B cell (primary cell): ENCODE results near the gene UTP3. TPM values are rescaled to one million over a fixed set of nuclear protein-coding genes. Genes with fewer than 3 reads are reported as not detected.
"Not testable (repeated sequence)": the region's sequence is repeated elsewhere in the genome, so short reads cannot be mapped to it uniquely, and the experiment has no call there.

Source experiments
- ATAC-seq: fragments of 200-7000 bp; cut with Tn5 transposase; one replicate; pipeline ENCODE4 v1.10.0; 2021; ENCODE audit warnings: low read depth, mild to moderate bottlenecking, moderate number of reproducible peaks, moderate library complexity
- CTCF ChIA-PET: fragments of 350-600 bp; sonication (Branson Sonifier 250); formaldehyde crosslinking; loops from one replicate; lab custom pipeline; 2021; ENCODE audit warnings: antibody characterized with exemption, inconsistent platforms; lab: Charles Lee
- POLR2A ChIA-PET: fragments of 350-600 bp; sonication (Branson Sonifier 250); formaldehyde crosslinking; loops from one replicate; lab custom pipeline; 2021; ENCODE audit warnings: antibody characterized with exemption; lab: Charles Lee
- DNase-seq: peaks from one replicate; pipeline ENCODE4 v3.0.0; 2013
- H2AFZ ChIP-seq: 2 replicates; pipeline ENCODE4 v1.6.1; 2012; ENCODE audit warnings: mild to moderate bottlenecking, low read depth, low read length; ENCODE audit not compliant: insufficient read depth, poor library complexity, severe bottlenecking
- H3K27ac ChIP-seq, 2 donors: 1 replicate in 1 of 2; 2 replicates in 1 of 2; pipeline ENCODE4 v1.5.1; 2012 to 2013; ENCODE audit warnings: low read length in 2 of 2, mild to moderate bottlenecking in 2 of 2, moderate library complexity in 1 of 2
- H3K27me3 ChIP-seq, 4 experiments: fragments of 200-600 bp in 1 of 4; sonication (generic) in 1 of 4; replicated peaks in 1 of 4; 1 replicate in 2 of 4; 2 replicates in 2 of 4; pipeline versions ENCODE4 v1.6.1 to v1.7.0; 2013 to 2016; ENCODE audit warnings: low read length in 3 of 4, mild to moderate bottlenecking in 2 of 4, mixed read lengths in 1 of 4, moderate library complexity in 1 of 4; ENCODE audit not compliant: insufficient read depth in 4 of 4, control insufficient read depth in 3 of 4; ENCODE audit errors: control extremely low read depth in 1 of 4
- H3K36me3 ChIP-seq, 2 experiments: replicated peaks in 1 of 2; 1 replicate in 1 of 2; 2 replicates in 1 of 2; pipeline versions ENCODE4 v1.6.1 to v1.7.1; 2013; ENCODE audit warnings: low read length in 1 of 2; ENCODE audit not compliant: insufficient read depth in 2 of 2, control insufficient read depth in 1 of 2; ENCODE audit errors: control extremely low read depth in 1 of 2, extremely low read depth in 1 of 2
- H3K4me1 ChIP-seq, 2 donors: fragments of 200-600 bp in 1 of 2; sonication (generic) in 1 of 2; 1 replicate in 1 of 2; 2 replicates in 1 of 2; pipeline versions ENCODE4 v1.5.1 to v1.6.1; 2013 to 2017; ENCODE audit warnings: low read length in 2 of 2; ENCODE audit not compliant: control insufficient read depth in 2 of 2, insufficient read depth in 2 of 2
- H3K4me2 ChIP-seq: replicated peaks from 2 replicates; pipeline ENCODE3; 2012; ENCODE audit warnings: mild to moderate bottlenecking, low read depth, low read length; ENCODE audit not compliant: poor library complexity, severe bottlenecking
- H3K4me3 ChIP-seq, 5 experiments: fragments of 200-600 bp in 1 of 5; sonication (generic) in 1 of 5; 1 replicate in 3 of 5; 2 replicates in 2 of 5; pipeline versions ENCODE4 v1.5.1 to v1.7.0; 2011 to 2016; ENCODE audit warnings: low read length in 4 of 5, mild to moderate bottlenecking in 4 of 5, low read depth in 2 of 5, control low read depth in 1 of 5, moderate library complexity in 1 of 5; ENCODE audit not compliant: insufficient read depth in 1 of 5; ENCODE audit errors: control extremely low read depth in 1 of 5, extremely low read depth in 1 of 5
- H3K79me2 ChIP-seq: fragments of 200-600 bp; sonication (generic); one replicate; pipeline ENCODE4 v1.6.0; 2016; ENCODE audit warnings: low read length; ENCODE audit not compliant: control insufficient read depth, insufficient read depth
- H3K9ac ChIP-seq: fragments of 200-600 bp; sonication (generic); 2 replicates; pipeline ENCODE4 v1.6.1; 2017; ENCODE audit warnings: mild to moderate bottlenecking, low read length, moderate library complexity
- H3K9me3 ChIP-seq, 3 donors: one replicate each; pipeline versions ENCODE4 v1.6.1 to v1.7.1; 2013; ENCODE audit warnings: low read length in 2 of 3; ENCODE audit not compliant: control insufficient read depth in 2 of 3, insufficient read depth in 1 of 3; ENCODE audit errors: control extremely low read depth in 1 of 3
- H4K20me1 ChIP-seq: 2 replicates; pipeline ENCODE4 v1.6.0; 2012; ENCODE audit warnings: mild to moderate bottlenecking, low read length; ENCODE audit not compliant: insufficient read depth, control insufficient read depth, poor library complexity, severe bottlenecking
- H3K27ac Mint-ChIP-seq: one replicate; pipeline ENCODE4 v1.8.0; 2021; ENCODE audit warnings: mixed read lengths
- H3K27me3 Mint-ChIP-seq: one replicate; pipeline ENCODE4 v1.8.0; 2021; ENCODE audit warnings: mixed read lengths
- H3K4me1 Mint-ChIP-seq: one replicate; pipeline ENCODE4 v1.8.0; 2021; ENCODE audit warnings: mixed read lengths
- H3K4me3 Mint-ChIP-seq: one replicate; pipeline ENCODE4 v1.8.0; 2021; ENCODE audit warnings: mixed read lengths
- H3K9me3 Mint-ChIP-seq: one replicate; pipeline ENCODE4 v1.8.0; 2022; ENCODE audit warnings: mixed read lengths; ENCODE audit not compliant: insufficient read depth
- EZH2 ChIP-seq: IDR thresholded peaks from 2 replicates; pipeline ENCODE4 v1.6.1; 2012; ENCODE audit warnings: borderline replicate concordance, low read depth, mild to moderate bottlenecking, moderate library complexity, low read length; ENCODE audit not compliant: insufficient read depth, poor library complexity, severe bottlenecking
- WGBS: methylation state at CpG from one replicate; pipeline ENCODE4 v1.1.5; 2013; ENCODE audit warnings: missing lambda C conversion rate; ENCODE audit not compliant: insufficient coverage; 5-methylcytosine and 5-hydroxymethylcytosine counted together
- intact Hi-C: fragments of 100-400 bp; cut with micrococcal nuclease; formaldehyde crosslinking; loops from one replicate; pipeline ENCODE4 v1.10.0; 2022
- polyA plus RNA-seq: library from polyadenylated mRNA; depleted of rRNA; stranded (reverse); fragments of >200 nt; gene quantifications from 2 replicates; pipeline ENCODE4 v1.2.3, GENCODE V29; 2012
- total RNA-seq, 2 donors: library from RNA; stranded (reverse); fragments of 120-200 nt in 1 of 2; gene quantifications; 1 replicate in 1 of 2; 2 replicates in 1 of 2; pipeline versions ENCODE4 v1.2.3 to v1.2.4, GENCODE V29; 2013 to 2022
- TF ChIP-seq, protein P1 (sequence below): fragments of 200-600 bp; IDR thresholded peaks from one replicate; pipeline ENCODE4 v1.8.0; 2022; ENCODE audit warnings: antibody characterized with exemption, mild to moderate bottlenecking

UTP3 gene
- total and polyA plus RNA-seq, 2 donors (not counting 1 experiment from before 2014, with no cell fraction given), result 6.2 to 42.2 TPM

GRCh38 chr4:70735915-70736314 lies 47.6 kb downstream of the UTP3 start:
- intact Hi-C loops, result loop anchor here (1.0 to 10.0 kb wide), 4 partner anchors 84 to 259 kb away; partner anchors contain the start of genes DCK, GRSF1 and MOB1B
- peaks cover 42% of the 10 kb centered on the region for H3K4me1 Mint-ChIP-seq

DNA sequence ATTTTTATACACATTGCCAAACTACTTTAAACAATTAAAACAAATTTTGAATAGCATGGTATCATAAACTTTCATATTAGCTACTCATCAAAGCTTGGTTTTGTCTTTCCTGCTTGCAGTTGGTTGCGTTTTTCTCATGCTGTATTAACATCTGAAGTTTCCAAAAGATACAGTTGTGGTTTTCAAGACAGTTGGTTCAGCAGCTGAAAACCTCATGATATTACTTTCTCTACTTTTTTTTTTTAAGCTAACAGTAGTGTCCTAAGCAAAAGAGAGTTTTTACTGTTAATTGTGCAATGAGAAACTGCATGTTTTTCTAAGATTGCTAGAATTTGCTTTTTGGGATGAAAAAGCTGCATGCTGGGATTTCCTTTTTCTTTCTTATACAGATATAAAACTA lies 48.7 kb downstream of the UTP3 start:
- DNase-seq (no peak), ATAC-seq (no peak)
- CTCF ChIA-PET, result interaction anchor here (0.7 to 4.5 kb wide), 12 partner anchors 13 to 212 kb away, joined by 3 to 47 read pairs (median 7); partner anchors contain the start of genes GRSF1 and RUFY3
- Histone ChIP-seq H3K9me3 (no peaks in the 10 kb centered on the region), H3K4me1 (peaks cover 41 to 45% of the 10 kb centered on the region in 2 donors), H3K4me3 (no peak overlapping the region), H3K27me3 (no peaks in the 10 kb centered on the region), H2AFZ (no peak overlapping the region), H3K79me2 (peaks cover 67% of the 10 kb centered on the region), H3K36me3 (no peaks in the 10 kb centered on the region), H4K20me1 (no peaks in the 10 kb centered on the region), H3K27ac (peak overlapping the region in 1 of 2 donors; percentile 41), H3K4me2 (peak overlapping the region; percentile 40), H3K9ac (no peak overlapping the region)
- POLR2A ChIA-PET, result interaction anchor here (0.6 kb wide), 1 partner anchor 235 kb away, joined by 3 read pairs; no protein-coding TSS in a partner anchor
- Mint-ChIP-seq H3K4me1 (peaks cover 36% of the 10 kb centered on the region), H3K4me3 (no peak overlapping the region), H3K27ac (no peak overlapping the region), H3K9me3 (no peaks in the 10 kb centered on the region), H3K27me3 (no peaks in the 10 kb centered on the region)
- no CpG with 5 or more reads among the region's 1 CpG for WGBS
- TF ChIP-seq EZH2, result no peak
- TF ChIP-seq, protein P1, sequence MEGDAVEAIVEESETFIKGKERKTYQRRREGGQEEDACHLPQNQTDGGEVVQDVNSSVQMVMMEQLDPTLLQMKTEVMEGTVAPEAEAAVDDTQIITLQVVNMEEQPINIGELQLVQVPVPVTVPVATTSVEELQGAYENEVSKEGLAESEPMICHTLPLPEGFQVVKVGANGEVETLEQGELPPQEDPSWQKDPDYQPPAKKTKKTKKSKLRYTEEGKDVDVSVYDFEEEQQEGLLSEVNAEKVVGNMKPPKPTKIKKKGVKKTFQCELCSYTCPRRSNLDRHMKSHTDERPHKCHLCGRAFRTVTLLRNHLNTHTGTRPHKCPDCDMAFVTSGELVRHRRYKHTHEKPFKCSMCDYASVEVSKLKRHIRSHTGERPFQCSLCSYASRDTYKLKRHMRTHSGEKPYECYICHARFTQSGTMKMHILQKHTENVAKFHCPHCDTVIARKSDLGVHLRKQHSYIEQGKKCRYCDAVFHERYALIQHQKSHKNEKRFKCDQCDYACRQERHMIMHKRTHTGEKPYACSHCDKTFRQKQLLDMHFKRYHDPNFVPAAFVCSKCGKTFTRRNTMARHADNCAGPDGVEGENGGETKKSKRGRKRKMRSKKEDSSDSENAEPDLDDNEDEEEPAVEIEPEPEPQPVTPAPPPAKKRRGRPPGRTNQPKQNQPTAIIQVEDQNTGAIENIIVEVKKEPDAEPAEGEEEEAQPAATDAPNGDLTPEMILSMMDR, result no peak
- intact Hi-C loops, result loop anchor here (10.0 kb wide), 3 partner anchors 98 to 258 kb away; partner anchors contain the start of genes DCK, GRSF1 and MOB1B

More at GRCh38 chr4:70735915-70736314, 47.6 kb downstream of the UTP3 start:
- not testable (repeated sequence) for H4K20me1 ChIP-seq, H3K27me3 Mint-ChIP-seq, H3K4me3 ChIP-seq, H3K27me3 ChIP-seq, H3K36me3 ChIP-seq, H3K9me3 Mint-ChIP-seq, H2AFZ ChIP-seq, H3K9me3 ChIP-seq
- H3K4me3 Mint-ChIP-seq, result peak overlapping the region; percentile 72
- WGBS, result no CpG with 5 or more reads among the region's 2 CpGs
- ChIA-PET POLR2A (interaction anchor here (0.6 to 3.7 kb wide), 4 partner anchors 19 to 59 kb away, joined by 3 to 29 read pairs (median 10); partner anchors contain the start of gene UTP3), CTCF (interaction anchor here (0.6 to 4.5 kb wide), 32 partner anchors 10 to 275 kb away, joined by 3 to 47 read pairs (median 5); partner anchors contain the start of genes GRSF1, MOB1B and UTP3)
- DNase-seq, result peak; percentile 57
- Histone ChIP-seq H3K27ac (peak overlapping the region in 1 of 2 donors; percentile 74), H3K79me2 (peaks cover 67% of the 10 kb centered on the region), H3K4me1 (peaks cover 41 to 45% of the 10 kb centered on the region in 2 donors), H3K4me2 (peak overlapping the region; percentile 83), H3K9ac (peak overlapping the region; percentile 67)
- peak overlapping the region; percentile 83 for H3K27ac Mint-ChIP-seq
- TF ChIP-seq, protein P1, result peak; percentile 58
- ATAC-seq, result peak; percentile 25
